ENCODE measurements around the gene CENPU.

Gene CENPU

DNA sequence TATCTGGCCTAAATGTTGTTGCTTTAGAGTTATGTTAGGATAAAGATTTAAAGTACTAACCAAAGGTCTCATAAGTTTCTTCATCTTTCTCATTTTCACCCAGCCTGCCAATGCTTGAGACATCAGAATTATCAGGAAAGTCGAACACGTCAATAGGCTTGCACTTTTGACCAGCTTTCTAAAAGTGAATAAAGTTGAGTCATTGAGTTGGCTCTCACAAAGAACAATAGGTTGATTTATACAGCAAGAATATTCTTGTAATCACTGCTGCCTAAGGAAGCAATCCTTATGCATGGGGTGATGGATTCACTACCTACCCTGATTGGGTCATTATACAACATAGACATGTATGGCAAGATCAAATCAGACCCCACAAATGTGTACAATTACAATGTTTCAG, 5.0 kb downstream of the CENPU start:
- H3K27ac ChIP-seq: no peak overlapping the region
- TF ChIP-seq ZFX (IDR thresholded peaks at IDR 0.05; ENCODE audit: borderline replicate concordance): no peak
- TF ChIP-seq, protein P1, sequence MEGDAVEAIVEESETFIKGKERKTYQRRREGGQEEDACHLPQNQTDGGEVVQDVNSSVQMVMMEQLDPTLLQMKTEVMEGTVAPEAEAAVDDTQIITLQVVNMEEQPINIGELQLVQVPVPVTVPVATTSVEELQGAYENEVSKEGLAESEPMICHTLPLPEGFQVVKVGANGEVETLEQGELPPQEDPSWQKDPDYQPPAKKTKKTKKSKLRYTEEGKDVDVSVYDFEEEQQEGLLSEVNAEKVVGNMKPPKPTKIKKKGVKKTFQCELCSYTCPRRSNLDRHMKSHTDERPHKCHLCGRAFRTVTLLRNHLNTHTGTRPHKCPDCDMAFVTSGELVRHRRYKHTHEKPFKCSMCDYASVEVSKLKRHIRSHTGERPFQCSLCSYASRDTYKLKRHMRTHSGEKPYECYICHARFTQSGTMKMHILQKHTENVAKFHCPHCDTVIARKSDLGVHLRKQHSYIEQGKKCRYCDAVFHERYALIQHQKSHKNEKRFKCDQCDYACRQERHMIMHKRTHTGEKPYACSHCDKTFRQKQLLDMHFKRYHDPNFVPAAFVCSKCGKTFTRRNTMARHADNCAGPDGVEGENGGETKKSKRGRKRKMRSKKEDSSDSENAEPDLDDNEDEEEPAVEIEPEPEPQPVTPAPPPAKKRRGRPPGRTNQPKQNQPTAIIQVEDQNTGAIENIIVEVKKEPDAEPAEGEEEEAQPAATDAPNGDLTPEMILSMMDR (IDR thresholded peaks at IDR 0.05): no peak

DNA sequence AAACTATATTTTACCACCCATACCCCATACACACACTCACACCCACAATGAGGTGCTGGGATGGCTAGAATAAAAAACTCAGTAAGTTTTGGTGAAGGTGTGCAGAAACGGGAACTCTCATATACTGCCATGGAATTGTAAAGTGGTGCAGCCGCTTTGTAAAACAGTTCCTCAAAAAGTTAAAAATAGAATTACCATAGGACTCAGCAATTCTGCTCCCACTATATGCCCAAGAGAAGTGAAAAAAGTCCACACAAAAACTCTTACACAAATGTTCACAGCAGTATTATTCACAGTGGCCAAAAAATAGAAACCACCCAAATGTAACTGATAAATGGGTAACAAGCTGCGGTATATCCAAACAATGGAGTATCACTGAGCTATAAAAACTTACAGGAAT, 6.5 kb downstream of the CENPU start:
- TF ChIP-seq, protein P1 (IDR thresholded peaks at IDR 0.05): no peak
- TF ChIP-seq ZFX (IDR thresholded peaks at IDR 0.05; ENCODE audit: borderline replicate concordance): no peak
- no peak overlapping the region for H3K27ac ChIP-seq

DNA sequence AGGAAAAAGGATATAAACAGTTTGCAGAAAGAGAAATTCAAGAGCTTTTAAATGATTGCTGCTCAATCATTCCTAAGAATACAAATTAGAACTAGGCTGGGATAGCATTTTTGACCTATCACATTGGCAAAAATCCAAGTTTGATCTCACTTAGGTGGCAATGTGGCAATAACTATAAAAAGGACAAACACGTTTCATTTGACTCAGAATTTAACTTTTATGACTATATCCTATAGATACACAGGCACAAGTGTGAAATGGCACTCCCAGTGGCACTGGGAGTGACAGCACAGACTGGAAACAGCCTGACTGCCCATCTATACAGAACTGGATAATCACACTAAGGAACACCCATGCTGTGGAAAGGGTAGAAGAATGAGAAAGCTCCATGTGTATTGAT, 11.1 kb downstream of the CENPU start:
- H3K27ac ChIP-seq: no peak overlapping the region
- no peak for TF ChIP-seq ZFX (IDR thresholded peaks at IDR 0.05; ENCODE audit: borderline replicate concordance)
- TF ChIP-seq, protein P1 (IDR thresholded peaks at IDR 0.05): peak; percentile 24

DNA sequence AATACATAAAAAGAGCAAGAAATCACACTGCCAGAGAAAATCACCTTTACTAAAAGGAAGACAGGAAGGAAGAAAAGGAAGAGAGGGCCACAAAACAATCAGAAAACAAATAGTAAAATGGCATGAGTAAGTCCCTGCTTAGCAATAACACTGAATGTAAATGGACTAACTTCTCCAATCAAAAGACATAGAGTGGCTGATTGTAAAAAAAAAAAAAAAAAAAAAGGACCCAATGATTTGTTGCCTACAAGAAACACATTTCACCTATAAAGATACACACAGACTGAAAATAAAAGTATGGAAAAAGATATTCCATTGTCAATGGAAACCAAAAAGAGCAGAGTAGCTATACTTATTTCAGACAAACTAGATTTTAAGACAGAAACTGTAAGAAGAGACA, 12.6 kb downstream of the CENPU start:
- H3K27ac ChIP-seq: no peak overlapping the region
- TF ChIP-seq ZFX (IDR thresholded peaks at IDR 0.05; ENCODE audit: borderline replicate concordance): no peak
- TF ChIP-seq, protein P1 (IDR thresholded peaks at IDR 0.05): no peak

DNA sequence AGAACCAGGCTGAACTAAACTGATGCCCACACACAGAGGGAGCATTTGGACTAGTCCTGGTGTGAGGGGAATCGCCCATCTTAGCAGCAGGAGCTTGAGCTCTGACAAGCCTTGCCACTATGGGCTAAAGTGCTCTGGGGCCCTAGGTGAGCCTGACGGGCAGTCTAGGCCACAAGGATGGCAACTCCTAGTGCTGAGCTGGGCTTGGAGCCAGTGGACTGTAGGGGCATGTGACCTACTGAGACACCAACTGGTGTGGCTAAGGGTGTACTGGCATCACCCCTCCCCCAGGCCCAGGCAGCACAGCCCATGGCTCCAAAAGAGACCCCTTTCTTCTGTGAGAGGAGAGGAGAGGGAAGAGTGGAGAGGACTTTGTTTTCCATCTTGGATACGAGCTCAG, 14.5 kb downstream of the CENPU start:
- no peak overlapping the region for H3K27ac ChIP-seq
- TF ChIP-seq ZFX (IDR thresholded peaks at IDR 0.05; ENCODE audit: borderline replicate concordance): no peak
- TF ChIP-seq, protein P1 (IDR thresholded peaks at IDR 0.05): no peak

DNA sequence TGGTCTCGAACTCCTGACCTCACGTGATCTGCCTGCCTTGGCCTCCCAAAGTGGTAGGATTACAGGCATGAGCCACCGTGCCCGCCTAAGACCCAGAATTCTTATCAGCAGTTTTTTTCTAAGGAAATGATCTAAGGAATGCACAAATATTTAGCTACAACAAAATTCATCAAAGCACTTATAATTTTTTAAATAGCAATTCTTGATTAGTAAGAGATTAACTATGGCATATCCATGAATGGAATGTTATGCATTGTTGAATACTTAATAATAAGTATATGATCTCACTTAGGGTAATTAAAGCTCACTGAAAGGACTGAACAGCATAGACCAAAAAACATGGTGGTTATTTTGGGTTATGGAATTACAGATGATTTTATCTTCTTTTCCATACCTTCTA, 18.4 kb downstream of the CENPU start:
- TF ChIP-seq, protein P1 (IDR thresholded peaks at IDR 0.05): no peak
- TF ChIP-seq ZFX (IDR thresholded peaks at IDR 0.05; ENCODE audit: borderline replicate concordance): no peak

DNA sequence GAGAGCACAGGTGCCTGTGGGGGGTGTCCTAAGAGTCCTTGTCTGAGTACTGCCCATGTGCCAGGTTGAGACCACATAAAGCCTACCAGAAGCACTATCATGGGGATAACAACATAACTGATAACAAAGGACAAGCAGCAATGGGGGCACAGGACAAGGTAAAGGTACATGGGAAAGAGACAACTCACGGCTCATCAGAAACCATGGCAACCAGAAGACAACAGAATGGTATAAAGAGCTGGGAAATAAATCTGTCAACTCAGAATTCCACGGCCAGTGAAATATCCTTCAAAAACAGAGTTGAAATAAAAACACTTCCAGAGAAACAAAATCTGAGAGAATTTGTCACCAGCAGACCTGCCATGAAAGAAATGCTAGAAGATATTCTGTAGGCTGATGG, 20.0 kb downstream of the CENPU start:
- H3K27ac ChIP-seq: no peak overlapping the region
- TF ChIP-seq ZFX (IDR thresholded peaks at IDR 0.05; ENCODE audit: borderline replicate concordance): no peak
- TF ChIP-seq, protein P1 (IDR thresholded peaks at IDR 0.05): no peak

More for the DNA sequence above, 18.4 kb downstream of the CENPU start:
- no peak overlapping the region for H3K27ac ChIP-seq
